Activated naive CD4-positive, alpha-beta T cell treated with anti-CD3 and anti-CD28 coated beads, Interleukin-2, amount 50 U/mL, for 16 hours (primary cell): Measurements from ENCODE around the gene SAP130.
A peak's percentile ranks its signal among the peaks of the same experiment; 100 is the strongest.

Experiments used
- DNase-seq: peaks from one replicate; pipeline ENCODE4 v3.0.0-alpha.2; 2020

Gene SAP130

GRCh38 chr2:128027801-128028667 lies at the start of gene SAP130:
Gene SAP130, minus strand, starts transcription at chr2:128028059. Its CDS starts 1,767 bp downstream, at chr2:128026292.
- DNase-seq = peak; percentile 99

GRCh38 chr2:128076461-128077106 lies 48.7 kb upstream of the SAP130 start:
- DNase-seq = no peak

- DNase-seq = no peak
These were observed 45.4 kb upstream of the SAP130 start for GRCh38 chr2:128073278-128073677.

GRCh38 chr2:128069769-128070168 lies 41.9 kb upstream of the SAP130 start:
- no peak for DNase-seq

- no peak for DNase-seq
These were observed 36.5 kb upstream of the SAP130 start for GRCh38 chr2:128064353-128064752.

- DNase-seq = no peak
These were observed 34.7 kb upstream of the SAP130 start for GRCh38 chr2:128062571-128062970.

GRCh38 chr2:128058114-128058513 lies 30.3 kb upstream of the SAP130 start:
- no peak for DNase-seq

GRCh38 chr2:128057334-128057733 lies 29.5 kb upstream of the SAP130 start:
- DNase-seq = no peak

- DNase-seq = no peak
These were observed 26.4 kb upstream of the SAP130 start for GRCh38 chr2:128054104-128054885.

- DNase-seq = no peak
These were observed 25.5 kb upstream of the SAP130 start for GRCh38 chr2:128053331-128053730.

GRCh38 chr2:128043041-128043440 lies 15.2 kb upstream of the SAP130 start:
- no peak for DNase-seq

- no peak for DNase-seq
These were observed 13.7 kb upstream of the SAP130 start for GRCh38 chr2:128041561-128041960.

GRCh38 chr2:128040166-128040771 lies 12.4 kb upstream of the SAP130 start:
- no peak for DNase-seq

GRCh38 chr2:128039535-128039934 lies 11.7 kb upstream of the SAP130 start:
- DNase-seq = no peak

- DNase-seq = no peak
These were observed 10.6 kb upstream of the SAP130 start for GRCh38 chr2:128038411-128038810.

- no peak for DNase-seq
These were observed 9.8 kb upstream of the SAP130 start for GRCh38 chr2:128037649-128038048.

GRCh38 chr2:128036748-128037607 lies 9.1 kb upstream of the SAP130 start:
- DNase-seq = no peak

GRCh38 chr2:128032092-128032491 lies 4.2 kb upstream of the SAP130 start:
- DNase-seq = no peak

- DNase-seq = no peak
These were observed 802 bp upstream of the SAP130 start for GRCh38 chr2:128028668-128029054.

GRCh38 chr2:128027278-128027800 lies 520 bp downstream of the SAP130 start:
- DNase-seq = peak; percentile 99

GRCh38 chr2:128026448-128027277 lies 1.2 kb downstream of the SAP130 start:
- DNase-seq = no peak
